IPS-NIHi11 (cell line): ENCODE measurements around the gene BCL11A.

Source experiments
- DNase-seq: peaks from one replicate; pipeline ENCODE4 v3.0.0; 2012; ENCODE audit warnings: mixed read lengths, low spot score

BCL11A gene

GRCh38 chr2:60485055-60485454, 68.4 kb downstream of the BCL11A start:
- DNase-seq = no peak

GRCh38 chr2:60484133-60484645, 69.3 kb downstream of the BCL11A start:
- peak; percentile 44 for DNase-seq

- DNase-seq = no peak
These were observed 70.1 kb downstream of the BCL11A start for GRCh38 chr2:60483401-60483800.

- no peak for DNase-seq
These were observed 71.2 kb downstream of the BCL11A start for GRCh38 chr2:60482222-60482621.

GRCh38 chr2:60481257-60481656, 72.2 kb downstream of the BCL11A start:
- DNase-seq = no peak

GRCh38 chr2:60480089-60480773, 73.2 kb downstream of the BCL11A start:
- no peak for DNase-seq

- DNase-seq = no peak
These were observed 74.0 kb downstream of the BCL11A start for GRCh38 chr2:60479226-60480088.

- DNase-seq = peak; percentile 27
These were observed 74.8 kb downstream of the BCL11A start for GRCh38 chr2:60478660-60479059.

GRCh38 chr2:60476206-60476954, 77.1 kb downstream of the BCL11A start:
- no peak for DNase-seq

GRCh38 chr2:60475123-60475830, 78.2 kb downstream of the BCL11A start:
- no peak for DNase-seq

- no peak for DNase-seq
These were observed 79.2 kb downstream of the BCL11A start for GRCh38 chr2:60474301-60474700.

GRCh38 chr2:60473546-60473945, 79.9 kb downstream of the BCL11A start:
- DNase-seq = no peak

GRCh38 chr2:60472663-60473289, 80.7 kb downstream of the BCL11A start:
- DNase-seq = no peak

- no peak for DNase-seq
These were observed 81.4 kb downstream of the BCL11A start for GRCh38 chr2:60472041-60472440.

GRCh38 chr2:60470340-60470739, 83.1 kb downstream of the BCL11A start:
- no peak for DNase-seq

- no peak for DNase-seq
These were observed 83.7 kb downstream of the BCL11A start for GRCh38 chr2:60469536-60470317.

- no peak for DNase-seq
These were observed 84.9 kb downstream of the BCL11A start for GRCh38 chr2:60468382-60469085.

GRCh38 chr2:60466161-60466702, 87.2 kb downstream of the BCL11A start:
- DNase-seq = no peak

- no peak for DNase-seq
These were observed 87.7 kb downstream of the BCL11A start for GRCh38 chr2:60465736-60466135.

- no peak for DNase-seq
These were observed 90.2 kb downstream of the BCL11A start for GRCh38 chr2:60463249-60463648.
